GM13976 (cell line): Measurements from ENCODE around the gene MINK1.

ENCODE experiments used
- DNase-seq: peaks from one replicate; pipeline ENCODE4 v3.0.0; 2012; ENCODE audit warnings: low spot score
- CTCF ChIP-seq: IDR thresholded peaks from 2 replicates; pipeline ENCODE4 v1.5.1; 2012; ENCODE audit warnings: borderline replicate concordance, mild to moderate bottlenecking; ENCODE audit not compliant: insufficient read depth; ENCODE audit errors: extremely low read depth, missing control alignments, control extremely low read depth
- in situ Hi-C: fragments of 300-500 bp; cut with MboI; formaldehyde crosslinking; loops from one replicate; pipeline ENCODE4 v1.12.0; 2022; ENCODE audit warnings: low sequenced_read_pairs, mixed read lengths, inconsistent platforms; ENCODE audit not compliant: unreplicated experiment

MINK1 gene

GRCh38 chr17:4886830-4887229 lies 53.7 kb downstream of the MINK1 start:
- in situ Hi-C loops: loop anchor here (10.0 kb wide), 2 partner anchors 102 to 172 kb away; partner anchors contain the start of genes ARRB2, GLTPD2 and VMO1
- no peak for DNase-seq
- no peak for TF ChIP-seq CTCF

GRCh38 chr17:4887581-4887980 lies 54.4 kb downstream of the MINK1 start:
- in situ Hi-C loops: loop anchor here (10.0 kb wide), 2 partner anchors 103 to 173 kb away; partner anchors contain the start of genes ARRB2, GLTPD2 and VMO1
- TF ChIP-seq CTCF: no peak
- DNase-seq: no peak

- DNase-seq: no peak
- in situ Hi-C loops: no loop called here
- no peak for TF ChIP-seq CTCF
These were observed 58.6 kb downstream of the MINK1 start for GRCh38 chr17:4891411-4892410.

GRCh38 chr17:4892499-4893221 lies 59.5 kb downstream of the MINK1 start:
- no peak for TF ChIP-seq CTCF
- in situ Hi-C loops: no loop called here
- DNase-seq: no peak

GRCh38 chr17:4893272-4893671 lies 60.1 kb downstream of the MINK1 start:
- no peak for DNase-seq
- no peak for TF ChIP-seq CTCF
- in situ Hi-C loops: no loop called here

GRCh38 chr17:4893721-4894560 lies 60.8 kb downstream of the MINK1 start:
- in situ Hi-C loops: no loop called here
- TF ChIP-seq CTCF: no peak
- no peak for DNase-seq
